CD14-positive monocyte (primary cell): ENCODE measurements around the gene RSPH1. TPM values are rescaled to one million over a fixed set of nuclear protein-coding genes. Genes with fewer than 3 reads are reported as not detected.

Experiments used
- DNase-seq, 3 donors: peaks; one replicate each; pipeline ENCODE4 v3.0.0-alpha.2; 2011 to 2022
- H2AFZ ChIP-seq: 2 replicates; pipeline ENCODE4 v1.6.0; 2012; ENCODE audit warnings: mild to moderate bottlenecking, low read depth, low read length, inconsistent platforms; ENCODE audit not compliant: insufficient read depth, poor library complexity, severe bottlenecking
- H3K27ac ChIP-seq, 2 donors: 1 replicate in 1 of 2; 2 replicates in 1 of 2; pipeline ENCODE4 v1.5.1; 2012 to 2013; ENCODE audit warnings: low read length in 2 of 2, control low read depth in 1 of 2, inconsistent platforms in 1 of 2, low read depth in 1 of 2, mild to moderate bottlenecking in 1 of 2
- H3K27me3 ChIP-seq, 2 donors: one replicate each; pipeline versions ENCODE4 v1.6.0 to v1.6.1; 2011 to 2013; ENCODE audit warnings: low read length in 2 of 2; ENCODE audit not compliant: control insufficient read depth in 2 of 2, insufficient read depth in 2 of 2
- H3K36me3 ChIP-seq, 2 donors: replicated peaks in 1 of 2; 1 replicate in 1 of 2; 2 replicates in 1 of 2; pipeline versions ENCODE4 v1.5.1 to v1.6.1; 2012 to 2013; ENCODE audit warnings: low read length in 2 of 2, control low read depth in 1 of 2, inconsistent platforms in 1 of 2, mild to moderate bottlenecking in 1 of 2; ENCODE audit not compliant: insufficient read depth in 2 of 2, control insufficient read depth in 1 of 2
- H3K4me1 ChIP-seq, 2 donors: 1 replicate in 1 of 2; 2 replicates in 1 of 2; pipeline versions ENCODE4 v1.5.1 to v1.6.1; 2012 to 2013; ENCODE audit warnings: low read length in 2 of 2, control low read depth in 1 of 2, inconsistent platforms in 1 of 2, mild to moderate bottlenecking in 1 of 2, moderate library complexity in 1 of 2; ENCODE audit not compliant: insufficient read depth in 2 of 2, control insufficient read depth in 1 of 2
- H3K4me2 ChIP-seq: replicated peaks from 2 replicates; pipeline ENCODE3; 2012; ENCODE audit warnings: low read length, moderate library complexity, mild to moderate bottlenecking; ENCODE audit not compliant: poor library complexity, severe bottlenecking; ENCODE audit errors: extremely low read depth
- H3K4me3 ChIP-seq, 3 experiments: fragments of 200-600 bp in 1 of 3; sonication (generic) in 1 of 3; replicated peaks in 1 of 3; 1 replicate in 2 of 3; 2 replicates in 1 of 3; pipeline ENCODE4 v1.5.1; 2011 to 2013; ENCODE audit warnings: low read length in 3 of 3, mild to moderate bottlenecking in 3 of 3, control low read depth in 2 of 3, low read depth in 2 of 3, inconsistent platforms in 1 of 3, moderate library complexity in 1 of 3
- H3K79me2 ChIP-seq: 2 replicates; pipeline ENCODE4 v1.6.0; 2012; ENCODE audit warnings: mild to moderate bottlenecking, control low read depth, inconsistent platforms, low read length, moderate library complexity; ENCODE audit not compliant: insufficient read depth
- H3K9ac ChIP-seq: 2 replicates; pipeline ENCODE4 v1.6.0; 2017; ENCODE audit warnings: low read length, mild to moderate bottlenecking; ENCODE audit not compliant: insufficient read depth, poor library complexity, severe bottlenecking
- H3K9me3 ChIP-seq, 2 donors: replicated peaks in 1 of 2; 1 replicate in 1 of 2; 2 replicates in 1 of 2; pipeline versions ENCODE4 v1.5.1 to v1.6.1; 2012 to 2013; ENCODE audit warnings: low read length in 2 of 2, control low read depth in 1 of 2; ENCODE audit not compliant: control insufficient read depth in 1 of 2, insufficient read depth in 1 of 2
- H4K20me1 ChIP-seq: 2 replicates; pipeline ENCODE4 v1.6.0; 2012; ENCODE audit warnings: mild to moderate bottlenecking, low read length, control low read depth, moderate library complexity; ENCODE audit not compliant: insufficient read depth
- H3K27ac Mint-ChIP-seq, 7 donors: one replicate each; pipeline ENCODE4 v1.8.0; 2020; ENCODE audit warnings: mild to moderate bottlenecking in 7 of 7, mixed read lengths in 7 of 7, moderate library complexity in 6 of 7, inconsistent platforms in 2 of 7
- H3K27me3 Mint-ChIP-seq, 3 donors: one replicate each; pipeline ENCODE4 v1.8.0; 2021 to 2022; ENCODE audit warnings: low read depth in 3 of 3, mild to moderate bottlenecking in 3 of 3, mixed read lengths in 3 of 3, moderate library complexity in 3 of 3, inconsistent platforms in 1 of 3
- H3K36me3 Mint-ChIP-seq, 2 donors: one replicate each; pipeline ENCODE4 v1.8.0; 2020; ENCODE audit warnings: mixed read lengths in 2 of 2, inconsistent platforms in 1 of 2, mild to moderate bottlenecking in 1 of 2
- H3K4me1 Mint-ChIP-seq: one replicate; pipeline ENCODE4 v1.8.0; 2020; ENCODE audit warnings: mild to moderate bottlenecking, mixed read lengths
- H3K4me3 Mint-ChIP-seq, 2 donors: one replicate each; pipeline ENCODE4 v1.8.0; 2020; ENCODE audit warnings: mild to moderate bottlenecking in 2 of 2, mixed read lengths in 2 of 2, moderate library complexity in 1 of 2
- H3K9me3 Mint-ChIP-seq, 7 donors: one replicate each; pipeline ENCODE4 v1.8.0; 2020 to 2022; ENCODE audit warnings: mixed read lengths in 7 of 7, mild to moderate bottlenecking in 6 of 7, moderate library complexity in 6 of 7, inconsistent platforms in 2 of 7
- CTCF ChIP-seq: fragments of 200-600 bp; IDR thresholded peaks from one replicate; pipeline ENCODE4 v1.8.0; 2022; ENCODE audit warnings: antibody characterized with exemption, mild to moderate bottlenecking
- WGBS: methylation state at CpG from one replicate; pipeline ENCODE4 v1.1.5; 2013; ENCODE audit warnings: missing lambda C conversion rate; ENCODE audit not compliant: insufficient coverage; 5-methylcytosine and 5-hydroxymethylcytosine counted together
- intact Hi-C, 2 donors: fragments of 100-400 bp; cut with micrococcal nuclease; formaldehyde crosslinking; loops; one replicate each; pipeline versions ENCODE4 v1.15.0 to v1.15.1; 2023
- polyA plus RNA-seq, 3 donors: library from polyadenylated mRNA; depleted of rRNA in 1 of 3; unstranded in 2 of 3; stranded (reverse) in 1 of 3; fragments of 300-500 nt in 2 of 3; fragments of >200 nt in 1 of 3; fragmentation: Illumina TruSeq in 2 of 3; gene quantifications; 1 replicate in 2 of 3; 2 replicates in 1 of 3; pipeline ENCODE4 v1.2.3, GENCODE V29; 2012 to 2021

The RSPH1 gene
- polyA plus RNA-seq, 3 donors, result 0.03 TPM; not detected in 2

DNA sequence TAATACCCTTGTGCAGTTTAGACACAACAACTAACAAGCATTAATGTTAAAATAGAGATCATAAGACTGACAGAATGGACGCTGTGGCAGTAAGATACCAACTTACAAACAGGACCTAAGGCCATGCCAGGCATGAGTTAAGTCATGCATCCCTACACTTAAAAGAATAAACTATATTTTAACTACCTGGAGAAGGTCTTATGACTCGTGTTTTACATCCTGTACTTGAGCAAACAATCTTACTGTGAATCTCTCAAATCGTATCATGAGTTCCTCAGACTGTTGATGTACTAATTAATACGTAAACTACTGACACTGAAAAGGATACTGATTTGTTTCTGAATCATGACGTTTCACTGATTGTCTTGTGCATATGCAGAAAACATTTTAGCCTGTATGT is 2.0 kb upstream of the RSPH1 start:
- Histone ChIP-seq H3K4me3 (no peak overlapping the region), H2AFZ (no peak overlapping the region), H3K27ac (no peak overlapping the region), H3K79me2 (no peaks in the 10 kb centered on the region), H3K9ac (no peak overlapping the region), H3K4me2 (no peak overlapping the region), H3K27me3 (no peaks in the 10 kb centered on the region), H3K9me3 (no peaks in the 10 kb centered on the region), H3K36me3 (no peaks in the 10 kb centered on the region), H3K4me1 (peaks cover 13 to 17% of the 10 kb centered on the region in 2 donors), H4K20me1 (no peaks in the 10 kb centered on the region)
- Mint-ChIP-seq H3K27me3 (peaks cover 2 to 5% (median 5%) of the 10 kb centered on the region in 3 donors), H3K4me1 (peaks cover 14% of the 10 kb centered on the region), H3K27ac (no peak overlapping the region), H3K4me3 (no peak overlapping the region), H3K9me3 (no peaks in the 10 kb centered on the region), H3K36me3 (no peaks in the 10 kb centered on the region)
- no CpG with 5 or more reads among the region's 5 CpGs for WGBS
- DNase-seq, result no peak
- intact Hi-C loops, result loop anchor here in 1 of 2 donors (5.0 kb wide), 1 partner anchor 34 kb away; no protein-coding TSS in a partner anchor
- TF ChIP-seq CTCF, result no peak

DNA sequence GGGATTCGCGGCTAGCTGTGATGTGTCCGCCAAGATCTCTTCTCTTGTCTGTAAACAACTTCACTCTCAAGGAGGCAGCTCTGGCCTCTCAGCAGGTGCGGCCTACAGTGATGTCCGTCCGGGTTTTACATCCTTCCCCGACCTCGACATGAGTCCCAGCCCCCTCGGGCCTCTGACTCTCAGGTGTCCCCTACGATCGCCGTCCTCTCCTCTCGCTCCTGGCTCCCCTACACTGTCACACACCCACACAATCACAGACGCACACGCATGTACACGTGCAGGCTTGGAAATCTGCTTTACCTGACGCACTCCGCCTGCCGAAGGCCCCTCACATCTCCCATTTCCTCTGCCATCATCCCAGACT is 797 bp upstream of the RSPH1 start:
- no peak for TF ChIP-seq CTCF
- intact Hi-C loops, result loop anchor here in 1 of 2 donors (5.0 kb wide), 1 partner anchor 35 kb away; no protein-coding TSS in a partner anchor
- Histone ChIP-seq H3K9me3 (no peaks in the 10 kb centered on the region), H3K4me2 (peak overlapping the region; percentile 95), H3K36me3 (no peaks in the 10 kb centered on the region), H3K27ac (peak overlapping the region; percentile 20 to 79), H3K4me1 (peaks cover 13 to 17% of the 10 kb centered on the region in 2 donors), H3K79me2 (no peaks in the 10 kb centered on the region), H4K20me1 (no peaks in the 10 kb centered on the region), H3K9ac (peak overlapping the region; percentile 68), H3K27me3 (peaks cover 0 to 3% of the 10 kb centered on the region in 2 donors), H3K4me3 (peak overlapping the region; percentile 38 to 83 (median 74)), H2AFZ (peak overlapping the region; percentile 94)
- Mint-ChIP-seq H3K27ac (peak overlapping the region; percentile 84 to 94 (median 90)), H3K4me1 (peaks cover 18% of the 10 kb centered on the region), H3K36me3 (no peaks in the 10 kb centered on the region), H3K4me3 (peak overlapping the region; percentile 89 to 90), H3K27me3 (peaks cover 2 to 5% (median 5%) of the 10 kb centered on the region in 3 donors), H3K9me3 (no peaks in the 10 kb centered on the region)
- DNase-seq, result no peak
- 6% methylated on average over 12 of the region's 19 CpGs for WGBS
